T-helper 9 cell (primary cell): ENCODE measurements around the gene GAS7.
"Not testable (repeated sequence)": the region's sequence is repeated elsewhere in the genome, so short reads cannot be mapped to it uniquely, and the experiment has no call there.

Experiments
- DNase-seq: peaks from one replicate; pipeline ENCODE4 v3.0.0-alpha.2; 2020

The GAS7 gene

GRCh38 chr17:9932491-9932890 lies 265.9 kb downstream of the GAS7 start:
- no peak for DNase-seq

GRCh38 chr17:9931144-9931741 lies 267.2 kb downstream of the GAS7 start:
- no peak for DNase-seq

GRCh38 chr17:9929871-9930270 lies 268.5 kb downstream of the GAS7 start:
- DNase-seq = no peak

- no peak for DNase-seq
Measured at GRCh38 chr17:9928601-9929333, 269.6 kb downstream of the GAS7 start.

GRCh38 chr17:9926150-9926804 lies 272.1 kb downstream of the GAS7 start:
- DNase-seq = no peak

- DNase-seq = no peak
Measured at GRCh38 chr17:9925457-9925856, 272.9 kb downstream of the GAS7 start.

GRCh38 chr17:9924735-9925191 lies 273.6 kb downstream of the GAS7 start:
- DNase-seq = no peak

- DNase-seq = no peak
Measured at GRCh38 chr17:9922012-9922848, 276.2 kb downstream of the GAS7 start.

GRCh38 chr17:9921216-9921615 lies 277.2 kb downstream of the GAS7 start:
- not testable (repeated sequence) for DNase-seq

- no peak for DNase-seq
Measured at GRCh38 chr17:9918804-9919352, 279.5 kb downstream of the GAS7 start.

- DNase-seq = no peak
Measured at GRCh38 chr17:9918352-9918751, 280.1 kb downstream of the GAS7 start.

GRCh38 chr17:9917801-9918200 lies 280.6 kb downstream of the GAS7 start:
- DNase-seq = no peak

- no peak for DNase-seq
Measured at GRCh38 chr17:9917131-9917530, 281.3 kb downstream of the GAS7 start.

- DNase-seq = no peak
Measured at GRCh38 chr17:9916108-9916507, 282.3 kb downstream of the GAS7 start.

- DNase-seq = no peak
Measured at GRCh38 chr17:9913476-9913875, 284.9 kb downstream of the GAS7 start.

- DNase-seq = no peak
Measured at GRCh38 chr17:9912121-9913099, 286.0 kb downstream of the GAS7 start.

GRCh38 chr17:9911089-9911488 lies 287.3 kb downstream of the GAS7 start:
- DNase-seq = no peak

- DNase-seq = no peak
Measured at GRCh38 chr17:9908649-9909042, 289.8 kb downstream of the GAS7 start.

- no peak for DNase-seq
Measured at GRCh38 chr17:9907883-9908648, 290.3 kb downstream of the GAS7 start.

GRCh38 chr17:9907131-9907530 lies 291.3 kb downstream of the GAS7 start:
- no peak for DNase-seq

- DNase-seq = no peak
Measured at GRCh38 chr17:9906616-9907015, 291.8 kb downstream of the GAS7 start.
